Adrenal gland (tissue), 12 donors: ENCODE results near the gene NCR2. TPM values are rescaled to one million over a fixed set of nuclear protein-coding genes. Genes with fewer than 3 reads are reported as not detected.

Experiments
- DNase-seq, 7 donors: peaks; one replicate each; pipeline ENCODE4 v3.0.0-alpha.2; 2019 to 2020
- H3K27ac ChIP-seq, 5 donors: fragments of 200-600 bp; sonication (generic) in 4 of 5; 1 replicate in 3 of 5; 2 replicates in 2 of 5; pipeline versions ENCODE4 v1.5.1 to v1.8.0; 2016 to 2020; ENCODE audit warnings: mild to moderate bottlenecking in 1 of 5
- H3K27me3 ChIP-seq: fragments of 200-600 bp; 2 replicates; pipeline ENCODE4 v1.8.0; 2021
- H3K36me3 ChIP-seq, 2 donors: fragments of 200-600 bp; replicated peaks in 1 of 2; 1 replicate in 1 of 2; 2 replicates in 1 of 2; pipeline versions ENCODE4 v1.5.1 to v1.8.0; 2018 to 2022
- H3K4me1 ChIP-seq, 2 donors: fragments of 200-600 bp; replicated peaks in 1 of 2; 1 replicate in 1 of 2; 2 replicates in 1 of 2; pipeline versions ENCODE4 v1.5.1 to v1.8.0; 2018 to 2021
- H3K4me3 ChIP-seq, 4 donors: fragments of 200-600 bp; sonication (generic) in 3 of 4; one replicate each; pipeline ENCODE4 v1.5.1; 2016 to 2018
- H3K9me3 ChIP-seq, 3 donors: fragments of 200-600 bp; sonication (generic) in 1 of 3; replicated peaks in 1 of 3; 1 replicate in 2 of 3; 2 replicates in 1 of 3; pipeline versions ENCODE4 v1.5.1 to v1.8.0; 2016 to 2021
- POLR2A ChIP-seq, 2 donors: fragments of 450-650 bp; IDR thresholded peaks; one replicate each; pipeline ENCODE4 v1.6.1; 2017; ENCODE audit warnings: antibody characterized with exemption in 2 of 2, mild to moderate bottlenecking in 2 of 2, moderate library complexity in 1 of 2
- WGBS, 4 donors: extraction: QIAGEN DNeasy Blood & Tissue Kit in 2 of 4; methylation state at CpG; one replicate each; pipeline versions ENCODE4 v1.1.5 to v1.1.7; 2013 to 2017; 5-methylcytosine and 5-hydroxymethylcytosine counted together
- intact Hi-C, 2 donors: fragments of 100-400 bp; cut with DNase I; formaldehyde crosslinking; loops; one replicate each; pipeline versions ENCODE4 v1.14.1 to v1.15.0; 2022 to 2023
- polyA plus RNA-seq, 3 donors: library from polyadenylated mRNA; stranded (reverse); fragments of 200-250 nt in 2 of 3; fragments of 350-450 nt in 1 of 3; fragmentation: Illumina TruSeq in 1 of 3; extraction: RNeasy Lipid Tissue Mini Kit (QIAGEN cat#74804) in 1 of 3; gene quantifications; one replicate each; pipeline ENCODE4 v1.2.3, GENCODE V29; 2013 to 2014
- total RNA-seq, 9 donors: library from RNA; depleted of rRNA in 4 of 9; stranded (reverse); fragments of >200 nt in 4 of 9; fragments of 120-200 nt in 1 of 9; fragmentation: NEBNext Ultra II Directional in 1 of 9; extraction: Animal tissue kit (Norgen Biotek cat#: 25700) in 1 of 9; gene quantifications; one replicate each; pipeline versions ENCODE4 v1.1.0 to v1.2.4, GENCODE V29; 2013 to 2023
- TF ChIP-seq, protein P1 (sequence below), 6 experiments: fragments of 450-650 bp in 4 of 6; fragments of 200-600 bp in 2 of 6; sonication (generic) in 1 of 6; IDR thresholded peaks; 1 replicate in 5 of 6; 2 replicates in 1 of 6; pipeline versions ENCODE4 v1.5.1 to v1.8.0; 2016 to 2021; ENCODE audit warnings: antibody characterized with exemption in 6 of 6, mild to moderate bottlenecking in 2 of 6, moderate library complexity in 1 of 6
- donor health status: healthy with polysubstance abuse.
- donor health status: Bipolar disorder and iron deficiency.
- donor health status: DM: yes; HTN: yes; CAD: no.
- donor health status: DM: no; HTN: no; CAD: no.
- donor health status: DM: no; HTN: no; CAD: no.
- donor health status: DM: yes; HTN: yes; CAD: no.

Gene NCR2
- total and polyA plus RNA-seq, 12 donors = not detected

DNA sequence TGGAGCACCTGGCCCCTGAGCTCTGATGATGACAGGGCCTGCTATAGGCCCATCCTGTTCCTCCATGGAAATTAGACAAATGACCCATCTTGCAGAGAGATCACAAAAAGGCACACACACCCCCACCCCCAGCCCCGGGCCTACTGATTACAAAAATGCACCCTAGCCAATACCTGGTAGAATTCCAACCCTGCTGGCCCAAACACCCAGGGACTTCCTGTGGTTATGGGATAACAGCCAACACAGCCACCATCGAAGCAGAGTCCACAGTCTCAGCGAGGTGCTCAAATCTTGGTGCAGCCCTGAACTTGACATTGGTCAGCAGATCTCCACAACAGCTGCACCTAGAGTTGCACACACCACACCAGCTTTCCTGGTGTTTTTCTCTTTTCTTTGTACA, 17.0 kb downstream of the NCR2 start:
- Histone ChIP-seq H3K4me1 (no peaks in the 10 kb centered on the region), H3K36me3 (no peaks in the 10 kb centered on the region), H3K4me3 (no peak overlapping the region), H3K27me3 (no peaks in the 10 kb centered on the region), H3K9me3 (no peaks in the 10 kb centered on the region), H3K27ac (no peak overlapping the region)
- intact Hi-C loops = no loop called here
- TF ChIP-seq POLR2A (IDR thresholded peaks at IDR 0.05) = no peak
- TF ChIP-seq, protein P1, sequence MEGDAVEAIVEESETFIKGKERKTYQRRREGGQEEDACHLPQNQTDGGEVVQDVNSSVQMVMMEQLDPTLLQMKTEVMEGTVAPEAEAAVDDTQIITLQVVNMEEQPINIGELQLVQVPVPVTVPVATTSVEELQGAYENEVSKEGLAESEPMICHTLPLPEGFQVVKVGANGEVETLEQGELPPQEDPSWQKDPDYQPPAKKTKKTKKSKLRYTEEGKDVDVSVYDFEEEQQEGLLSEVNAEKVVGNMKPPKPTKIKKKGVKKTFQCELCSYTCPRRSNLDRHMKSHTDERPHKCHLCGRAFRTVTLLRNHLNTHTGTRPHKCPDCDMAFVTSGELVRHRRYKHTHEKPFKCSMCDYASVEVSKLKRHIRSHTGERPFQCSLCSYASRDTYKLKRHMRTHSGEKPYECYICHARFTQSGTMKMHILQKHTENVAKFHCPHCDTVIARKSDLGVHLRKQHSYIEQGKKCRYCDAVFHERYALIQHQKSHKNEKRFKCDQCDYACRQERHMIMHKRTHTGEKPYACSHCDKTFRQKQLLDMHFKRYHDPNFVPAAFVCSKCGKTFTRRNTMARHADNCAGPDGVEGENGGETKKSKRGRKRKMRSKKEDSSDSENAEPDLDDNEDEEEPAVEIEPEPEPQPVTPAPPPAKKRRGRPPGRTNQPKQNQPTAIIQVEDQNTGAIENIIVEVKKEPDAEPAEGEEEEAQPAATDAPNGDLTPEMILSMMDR (IDR thresholded peaks at IDR 0.05) = no peak
- WGBS, 4 donors = 57 to 64% (median 57%) methylated on average over 3 of the region's 3 CpGs
- DNase-seq = no peak

DNA sequence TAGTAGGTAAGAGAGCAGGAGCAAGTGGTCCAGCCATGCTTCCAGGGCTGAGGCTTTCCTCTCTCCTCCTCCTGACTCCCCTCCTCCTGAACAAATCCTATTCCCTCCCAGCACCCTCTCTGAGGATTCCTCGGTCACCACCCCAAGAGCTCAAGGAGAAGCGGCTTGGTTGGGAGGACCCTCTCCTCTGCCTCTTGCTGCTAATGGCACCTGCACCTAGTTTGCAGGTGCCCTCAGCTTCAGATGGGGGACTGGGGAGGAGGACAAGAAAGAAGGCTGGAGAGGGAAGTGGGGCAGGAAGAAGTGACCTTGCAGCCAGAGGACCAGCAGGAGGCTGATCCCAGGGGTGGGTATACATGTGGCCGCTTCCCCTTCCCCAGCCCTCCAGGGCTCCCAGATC, 17.5 kb downstream of the NCR2 start:
- WGBS, 4 donors = 81 to 88% (median 83%) methylated on average over 3 of the region's 3 CpGs
- H3K27ac ChIP-seq = no peak overlapping the region
- TF ChIP-seq POLR2A (IDR thresholded peaks at IDR 0.05) = no peak
- TF ChIP-seq, protein P1 (IDR thresholded peaks at IDR 0.05) = no peak
- no peak for DNase-seq
- H3K27me3 ChIP-seq = no peaks in the 10 kb centered on the region
- intact Hi-C loops = no loop called here
- no peaks in the 10 kb centered on the region for H3K4me1 ChIP-seq
- no peaks in the 10 kb centered on the region for H3K9me3 ChIP-seq
- H3K4me3 ChIP-seq = no peak overlapping the region
- no peaks in the 10 kb centered on the region for H3K36me3 ChIP-seq

DNA sequence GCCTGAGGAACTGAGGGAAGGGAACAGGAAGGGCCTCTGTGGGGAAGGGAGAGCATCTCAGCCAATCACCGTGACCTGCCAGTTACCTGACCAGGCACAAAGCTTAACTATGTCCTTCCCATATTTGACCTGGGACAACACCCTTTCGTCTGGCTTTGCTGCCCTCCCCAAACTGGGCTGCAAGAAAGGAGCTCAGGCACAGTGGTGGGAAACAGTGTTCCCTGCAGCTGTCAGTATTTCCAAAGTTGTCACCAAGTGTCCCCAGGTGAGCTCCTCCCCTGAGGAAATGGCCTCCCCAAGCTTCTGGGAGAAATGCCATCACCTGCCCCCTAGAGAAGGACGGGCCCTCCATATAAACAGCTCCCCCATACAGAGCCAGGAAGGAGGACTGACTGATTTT, 17.9 kb downstream of the NCR2 start:
- H3K27ac ChIP-seq = no peak overlapping the region
- H3K9me3 ChIP-seq = no peaks in the 10 kb centered on the region
- intact Hi-C loops = no loop called here
- 66 to 75% (median 69%) methylated on average over 3 of the region's 3 CpGs for WGBS, 4 donors
- no peaks in the 10 kb centered on the region for H3K27me3 ChIP-seq
- DNase-seq = no peak
- TF ChIP-seq POLR2A (IDR thresholded peaks at IDR 0.05) = no peak
- TF ChIP-seq, protein P1 (IDR thresholded peaks at IDR 0.05) = no peak
- no peaks in the 10 kb centered on the region for H3K36me3 ChIP-seq
- H3K4me1 ChIP-seq = no peaks in the 10 kb centered on the region
- no peak overlapping the region for H3K4me3 ChIP-seq

DNA sequence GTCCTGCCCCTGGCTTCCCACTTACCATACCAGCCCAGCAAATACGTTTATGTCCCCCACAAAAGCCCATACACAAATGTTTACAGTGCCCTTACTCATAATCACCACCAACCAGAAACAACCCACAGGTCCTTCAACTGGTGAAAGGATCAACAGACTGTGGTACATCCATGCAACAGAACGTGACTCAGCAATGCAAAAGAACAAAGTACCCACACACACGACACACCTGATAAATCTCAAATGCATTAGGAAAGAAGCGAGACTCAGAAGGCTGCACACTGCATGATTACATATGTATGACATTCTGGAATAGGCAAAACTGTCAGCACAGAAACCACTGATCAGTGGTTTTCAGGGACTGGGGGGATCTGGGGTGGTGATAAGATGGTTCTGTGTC, 20.5 kb downstream of the NCR2 start:
- no peaks in the 10 kb centered on the region for H3K36me3 ChIP-seq
- intact Hi-C loops = no loop called here
- H3K9me3 ChIP-seq = peaks cover 0 to 12% (median 0%) of the 10 kb centered on the region in 3 donors
- H3K4me3 ChIP-seq = no peak overlapping the region
- H3K4me1 ChIP-seq = no peaks in the 10 kb centered on the region
- H3K27ac ChIP-seq = no peak overlapping the region
- no peak for TF ChIP-seq POLR2A (IDR thresholded peaks at IDR 0.05)
- TF ChIP-seq, protein P1 (IDR thresholded peaks at IDR 0.05) = no peak
- 59 to 79% (median 65%) methylated on average over 4 of the region's 4 CpGs for WGBS, 4 donors
- no peak for DNase-seq
- H3K27me3 ChIP-seq = no peaks in the 10 kb centered on the region
